OCI-LY3 (cell line): ENCODE data around the gene DCP2.

Source experiments
- EZH2phosphoT487 ChIP-seq: fragments of 200-600 bp; shearing (Covaris generic); IDR thresholded peaks from 2 replicates; pipeline ENCODE4 v1.6.1; 2018; ENCODE audit warnings: antibody characterized with exemption, mixed run types, low read depth
- TF ChIP-seq, protein P1 (sequence below): fragments of 200-600, 300-600 bp; sonication (generic); IDR thresholded peaks from 2 replicates; pipeline ENCODE4 v1.5.1; 2014; ENCODE audit warnings: antibody characterized with exemption, low read length, low read depth

- TF ChIP-seq, protein P1, sequence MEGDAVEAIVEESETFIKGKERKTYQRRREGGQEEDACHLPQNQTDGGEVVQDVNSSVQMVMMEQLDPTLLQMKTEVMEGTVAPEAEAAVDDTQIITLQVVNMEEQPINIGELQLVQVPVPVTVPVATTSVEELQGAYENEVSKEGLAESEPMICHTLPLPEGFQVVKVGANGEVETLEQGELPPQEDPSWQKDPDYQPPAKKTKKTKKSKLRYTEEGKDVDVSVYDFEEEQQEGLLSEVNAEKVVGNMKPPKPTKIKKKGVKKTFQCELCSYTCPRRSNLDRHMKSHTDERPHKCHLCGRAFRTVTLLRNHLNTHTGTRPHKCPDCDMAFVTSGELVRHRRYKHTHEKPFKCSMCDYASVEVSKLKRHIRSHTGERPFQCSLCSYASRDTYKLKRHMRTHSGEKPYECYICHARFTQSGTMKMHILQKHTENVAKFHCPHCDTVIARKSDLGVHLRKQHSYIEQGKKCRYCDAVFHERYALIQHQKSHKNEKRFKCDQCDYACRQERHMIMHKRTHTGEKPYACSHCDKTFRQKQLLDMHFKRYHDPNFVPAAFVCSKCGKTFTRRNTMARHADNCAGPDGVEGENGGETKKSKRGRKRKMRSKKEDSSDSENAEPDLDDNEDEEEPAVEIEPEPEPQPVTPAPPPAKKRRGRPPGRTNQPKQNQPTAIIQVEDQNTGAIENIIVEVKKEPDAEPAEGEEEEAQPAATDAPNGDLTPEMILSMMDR: no peak
- no peak for TF ChIP-seq EZH2phosphoT487
Measured at GRCh38 chr5:113058706-113059226, 82.2 kb downstream of the DCP2 start.
